ENCODE data around the gene PPP1R16B.

The PPP1R16B gene

GRCh38 chr20:38945012-38945411, 139.5 kb downstream of the PPP1R16B start:
- H2AFZ ChIP-seq (ENCODE audit: low read depth, low read length), result no peak overlapping the region
- H3K79me2 ChIP-seq (ENCODE audit: low read length), result peaks cover 90% of the 10 kb centered on the region
- no peak overlapping the region for H3K4me3 ChIP-seq (ENCODE audit: low read length)
- H3K27ac ChIP-seq (ENCODE audit: low read length), result no peak overlapping the region
- H3K9ac ChIP-seq (ENCODE audit: low read length), result no peak overlapping the region
- no peaks in the 10 kb centered on the region for H3K4me1 ChIP-seq (ENCODE audit: low read length)
- no peaks in the 10 kb centered on the region for H3K27me3 ChIP-seq (ENCODE audit: low read depth, low read length)
- H4K20me1 ChIP-seq (ENCODE audit: insufficient read depth, low read length), result peaks cover 41% of the 10 kb centered on the region
- H3K4me2 ChIP-seq (ENCODE audit: low read length), result no peak overlapping the region
- H3K36me3 ChIP-seq (replicated peaks; ENCODE audit: low read depth, low read length), result peaks cover 82% of the 10 kb centered on the region
- TF ChIP-seq CTCF (IDR thresholded peaks at IDR 0.05; ENCODE audit: low read depth, low read length) (no peak), EZH2phosphoT487 (IDR thresholded peaks at IDR 0.05; ENCODE audit: low read depth) (no peak)
- H3K9me3 ChIP-seq (ENCODE audit: insufficient read depth, low read length), result no peaks in the 10 kb centered on the region

GRCh38 chr20:38946836-38947235, 141.3 kb downstream of the PPP1R16B start:
- Histone ChIP-seq H3K4me3 (ENCODE audit: low read length) (no peak overlapping the region), H3K79me2 (ENCODE audit: low read length) (peaks cover 89% of the 10 kb centered on the region), H3K27me3 (ENCODE audit: low read depth, low read length) (no peaks in the 10 kb centered on the region), H3K9ac (ENCODE audit: low read length) (no peak overlapping the region), H4K20me1 (ENCODE audit: insufficient read depth, low read length) (peaks cover 30% of the 10 kb centered on the region), H3K4me2 (ENCODE audit: low read length) (no peak overlapping the region), H3K27ac (ENCODE audit: low read length) (no peak overlapping the region), H3K9me3 (ENCODE audit: insufficient read depth, low read length) (no peaks in the 10 kb centered on the region), H2AFZ (ENCODE audit: low read depth, low read length) (no peak overlapping the region), H3K4me1 (ENCODE audit: low read length) (no peaks in the 10 kb centered on the region), H3K36me3 (replicated peaks; ENCODE audit: low read depth, low read length) (peaks cover 79% of the 10 kb centered on the region)
- TF ChIP-seq CTCF (IDR thresholded peaks at IDR 0.05; ENCODE audit: low read depth, low read length) (no peak), EZH2phosphoT487 (IDR thresholded peaks at IDR 0.05; ENCODE audit: low read depth) (no peak)

- no peak for TF ChIP-seq CTCF (IDR thresholded peaks at IDR 0.05; ENCODE audit: low read depth, low read length)
- no peak for TF ChIP-seq EZH2phosphoT487 (IDR thresholded peaks at IDR 0.05; ENCODE audit: low read depth)
- H3K4me1 ChIP-seq (ENCODE audit: low read length), result no peaks in the 10 kb centered on the region
- H3K79me2 ChIP-seq (ENCODE audit: low read length), result peaks cover 87% of the 10 kb centered on the region
- no peak overlapping the region for H3K4me3 ChIP-seq (ENCODE audit: low read length)
- peaks cover 37% of the 10 kb centered on the region for H4K20me1 ChIP-seq (ENCODE audit: insufficient read depth, low read length)
- no peak overlapping the region for H3K4me2 ChIP-seq (ENCODE audit: low read length)
- peaks cover 79% of the 10 kb centered on the region for H3K36me3 ChIP-seq (replicated peaks; ENCODE audit: low read depth, low read length)
- H3K27me3 ChIP-seq (ENCODE audit: low read depth, low read length), result no peaks in the 10 kb centered on the region
- H3K27ac ChIP-seq (ENCODE audit: low read length), result no peak overlapping the region
- H3K9me3 ChIP-seq (ENCODE audit: insufficient read depth, low read length), result no peaks in the 10 kb centered on the region
- H3K9ac ChIP-seq (ENCODE audit: low read length), result no peak overlapping the region
- no peak overlapping the region for H2AFZ ChIP-seq (ENCODE audit: low read depth, low read length)
Measured at GRCh38 chr20:38947931-38948362, 142.4 kb downstream of the PPP1R16B start.

- Histone ChIP-seq H3K79me2 (ENCODE audit: low read length) (peaks cover 75% of the 10 kb centered on the region), H3K36me3 (replicated peaks; ENCODE audit: low read depth, low read length) (peaks cover 81% of the 10 kb centered on the region), H3K9me3 (ENCODE audit: insufficient read depth, low read length) (no peaks in the 10 kb centered on the region), H3K27ac (ENCODE audit: low read length) (no peak overlapping the region), H3K4me3 (ENCODE audit: low read length) (no peak overlapping the region), H3K9ac (ENCODE audit: low read length) (no peak overlapping the region), H3K27me3 (ENCODE audit: low read depth, low read length) (no peaks in the 10 kb centered on the region), H2AFZ (ENCODE audit: low read depth, low read length) (no peak overlapping the region), H3K4me1 (ENCODE audit: low read length) (no peaks in the 10 kb centered on the region), H4K20me1 (ENCODE audit: insufficient read depth, low read length) (peaks cover 30% of the 10 kb centered on the region), H3K4me2 (ENCODE audit: low read length) (no peak overlapping the region)
- TF ChIP-seq EZH2phosphoT487 (IDR thresholded peaks at IDR 0.05; ENCODE audit: low read depth), result no peak
- no peak for TF ChIP-seq CTCF (IDR thresholded peaks at IDR 0.05; ENCODE audit: low read depth, low read length)
Measured at GRCh38 chr20:38950254-38950653, 144.8 kb downstream of the PPP1R16B start.
